Activated CD8-positive, alpha-beta memory T cell treated with anti-CD3 and anti-CD28 coated beads, Interleukin-2, amount 10 ng/mL, durations not matched to agents 7 days and 5 days (primary cell): ENCODE data around the gene ZNF568. TPM values are rescaled to one million over a fixed set of nuclear protein-coding genes. Genes with fewer than 3 reads are reported as not detected.
A peak's percentile ranks its signal among the peaks of the same experiment; 100 is the strongest.

Experiments
- ATAC-seq: fragments of 150-1000 bp; cut with Tn5 transposase; one replicate; pipeline ENCODE4 v1.10.0; 2021; ENCODE audit warnings: moderate library complexity
- CTCF ChIA-PET: fragments of 350-600 bp; sonication (Branson Sonifier 250); formaldehyde crosslinking; loops from one replicate; lab custom pipeline; 2021; ENCODE audit warnings: antibody characterized with exemption; lab: Charles Lee
- DNase-seq: peaks from one replicate; pipeline ENCODE4 v3.0.0-alpha.2; 2020
- H3K27ac Mint-ChIP-seq: one replicate; pipeline ENCODE4 v1.8.0; 2021; ENCODE audit warnings: mild to moderate bottlenecking, mixed read lengths
- H3K27me3 Mint-ChIP-seq: one replicate; pipeline ENCODE4 v1.8.0; 2021; ENCODE audit warnings: mixed read lengths
- H3K36me3 Mint-ChIP-seq: one replicate; pipeline ENCODE4 v1.8.0; 2021; ENCODE audit warnings: mild to moderate bottlenecking, mixed read lengths
- H3K4me1 Mint-ChIP-seq: one replicate; pipeline ENCODE4 v1.8.0; 2021; ENCODE audit warnings: mixed read lengths
- H3K4me3 Mint-ChIP-seq: one replicate; pipeline ENCODE4 v1.8.0; 2021; ENCODE audit warnings: mild to moderate bottlenecking, moderate library complexity, mixed read lengths
- H3K9me3 Mint-ChIP-seq: one replicate; pipeline ENCODE4 v1.8.0; 2022; ENCODE audit warnings: low read depth, mixed read lengths
- total RNA-seq, 2 experiments: library from RNA; stranded (reverse); gene quantifications; one replicate each; pipeline ENCODE4 v1.2.3, GENCODE V29; 2021

The ZNF568 gene
- 1 to 10 TPM; 6.7 to 8.6 TPM for total RNA-seq

GRCh38 chr19:36915992-36916830 is at the start of gene ZNF568, which contains the start of gene ZNF829:
Gene ZNF568 (plus strand): TSS chr19:36916332. CDS start chr19:36922771, 6,439 bp downstream.
Gene ZNF829 (minus strand): TSS chr19:36916291. CDS start chr19:36915167, 1,124 bp downstream.
- H3K27me3 Mint-ChIP-seq = no peaks in the 10 kb centered on the region
- H3K4me3 Mint-ChIP-seq = peak within 1 kb of the TSS; percentile 87
- CTCF ChIA-PET = interaction anchor here (0.6 to 1.0 kb wide), 3 partner anchors 33 to 552 kb away, joined by 3 to 4 read pairs (median 3); partner anchors contain the start of gene ZNF345

GRCh38 chr19:36876993-36877938 is 38.9 kb upstream of the ZNF568 start:
- H3K4me1 Mint-ChIP-seq = no peaks in the 10 kb centered on the region
- H3K27me3 Mint-ChIP-seq = no peaks in the 10 kb centered on the region
- H3K36me3 Mint-ChIP-seq = peaks cover 58% of the 10 kb centered on the region
- H3K9me3 Mint-ChIP-seq = peaks cover 45% of the 10 kb centered on the region
- CTCF ChIA-PET = no interaction called here
- no peak overlapping the region for H3K27ac Mint-ChIP-seq
- ATAC-seq (no peak), DNase-seq (no peak)
- no peak overlapping the region for H3K4me3 Mint-ChIP-seq

More at GRCh38 chr19:36915992-36916830, at the start of gene ZNF568, which contains the start of gene ZNF829:
- peaks cover 69% of the 10 kb centered on the region for H3K36me3 Mint-ChIP-seq
- DNase-seq (peak; percentile 98), ATAC-seq (peak; percentile 99)
- H3K4me1 Mint-ChIP-seq = peaks cover 20% of the 10 kb centered on the region
- peak within 1 kb of the TSS; percentile 94 for H3K27ac Mint-ChIP-seq
- peaks cover 22% of the 10 kb centered on the region for H3K9me3 Mint-ChIP-seq

GRCh38 chr19:36891768-36892357 is 24.3 kb upstream of the ZNF568 start:
- Mint-ChIP-seq H3K27me3 (no peaks in the 10 kb centered on the region), H3K9me3 (peaks cover 68% of the 10 kb centered on the region), H3K4me1 (no peaks in the 10 kb centered on the region), H3K36me3 (peaks cover 78% of the 10 kb centered on the region), H3K27ac (no peak overlapping the region), H3K4me3 (no peak overlapping the region)
- no peak for ATAC-seq
- CTCF ChIA-PET = no interaction called here
- no peak for DNase-seq

GRCh38 chr19:36894849-36895383 is 21.2 kb upstream of the ZNF568 start:
- DNase-seq (no peak), ATAC-seq (no peak)
- Mint-ChIP-seq H3K4me1 (no peaks in the 10 kb centered on the region), H3K27ac (no peak overlapping the region), H3K36me3 (peaks cover 86% of the 10 kb centered on the region), H3K9me3 (peaks cover 64% of the 10 kb centered on the region), H3K4me3 (no peak overlapping the region), H3K27me3 (no peaks in the 10 kb centered on the region)
- CTCF ChIA-PET = interaction anchor here (1.4 kb wide), 1 partner anchor 14 kb away, joined by 3 read pairs; no protein-coding TSS in a partner anchor

GRCh38 chr19:36898422-36898821 is 17.7 kb upstream of the ZNF568 start:
- H3K9me3 Mint-ChIP-seq = peaks cover 49% of the 10 kb centered on the region
- CTCF ChIA-PET = no interaction called here
- DNase-seq (no peak), ATAC-seq (no peak)
- H3K4me1 Mint-ChIP-seq = no peaks in the 10 kb centered on the region
- no peak overlapping the region for H3K4me3 Mint-ChIP-seq
- H3K27me3 Mint-ChIP-seq = no peaks in the 10 kb centered on the region
- H3K27ac Mint-ChIP-seq = no peak overlapping the region
- H3K36me3 Mint-ChIP-seq = peaks cover 86% of the 10 kb centered on the region

- H3K9me3 Mint-ChIP-seq = peaks cover 20% of the 10 kb centered on the region
- H3K36me3 Mint-ChIP-seq = peaks cover 67% of the 10 kb centered on the region
- no peak for DNase-seq
Measured at GRCh38 chr19:36916991-36917390, 859 bp downstream of the ZNF568 start.

GRCh38 chr19:36918090-36918489 is 2.0 kb downstream of the ZNF568 start:
- Mint-ChIP-seq H3K27ac (no peak overlapping the region), H3K4me3 (no peak overlapping the region), H3K9me3 (peaks cover 25% of the 10 kb centered on the region), H3K36me3 (peaks cover 67% of the 10 kb centered on the region), H3K4me1 (peaks cover 20% of the 10 kb centered on the region), H3K27me3 (no peaks in the 10 kb centered on the region)
- DNase-seq = no peak
- CTCF ChIA-PET = no interaction called here
- no peak for ATAC-seq

More at GRCh38 chr19:36916991-36917390, 859 bp downstream of the ZNF568 start:
- H3K27ac Mint-ChIP-seq = peak overlapping the region; percentile 94
- no peak for ATAC-seq
- CTCF ChIA-PET = interaction anchor here (0.6 to 1.0 kb wide), 2 partner anchors 67 to 552 kb away, joined by 3 to 4 read pairs; partner anchors contain the start of gene ZNF345
- H3K27me3 Mint-ChIP-seq = no peaks in the 10 kb centered on the region
- peaks cover 20% of the 10 kb centered on the region for H3K4me1 Mint-ChIP-seq
- peak overlapping the region; percentile 87 for H3K4me3 Mint-ChIP-seq

GRCh38 chr19:36931684-36932083 is 15.6 kb downstream of the ZNF568 start:
- CTCF ChIA-PET = no interaction called here
- Mint-ChIP-seq H3K36me3 (peaks cover 58% of the 10 kb centered on the region), H3K27me3 (no peaks in the 10 kb centered on the region), H3K27ac (no peak overlapping the region), H3K4me1 (no peaks in the 10 kb centered on the region), H3K4me3 (no peak overlapping the region), H3K9me3 (peaks cover 22% of the 10 kb centered on the region)
- DNase-seq (no peak), ATAC-seq (no peak)

GRCh38 chr19:36939153-36939552 is 23.0 kb downstream of the ZNF568 start:
- DNase-seq (no peak), ATAC-seq (no peak)
- Mint-ChIP-seq H3K4me3 (no peak overlapping the region), H3K27ac (no peak overlapping the region), H3K27me3 (no peaks in the 10 kb centered on the region), H3K4me1 (no peaks in the 10 kb centered on the region), H3K36me3 (peaks cover 67% of the 10 kb centered on the region), H3K9me3 (peaks cover 35% of the 10 kb centered on the region)
- CTCF ChIA-PET = no interaction called here

GRCh38 chr19:36950335-36951119 is 34.4 kb downstream of the ZNF568 start:
- no peak overlapping the region for H3K4me3 Mint-ChIP-seq
- CTCF ChIA-PET = no interaction called here

GRCh38 chr19:36962346-36962745 is 46.2 kb downstream of the ZNF568 start:
- Mint-ChIP-seq H3K4me3 (no peak overlapping the region), H3K4me1 (no peaks in the 10 kb centered on the region), H3K27me3 (no peaks in the 10 kb centered on the region), H3K9me3 (peaks cover 27% of the 10 kb centered on the region), H3K36me3 (peaks cover 13% of the 10 kb centered on the region), H3K27ac (no peak overlapping the region)
- CTCF ChIA-PET = interaction anchor here (0.6 kb wide), 2 partner anchors 57 to 574 kb away, joined by 3 to 4 read pairs; no protein-coding TSS in a partner anchor
- DNase-seq = no peak
- ATAC-seq = no peak

More at GRCh38 chr19:36950335-36951119, 34.4 kb downstream of the ZNF568 start:
- Mint-ChIP-seq H3K36me3 (peaks cover 53% of the 10 kb centered on the region), H3K9me3 (peaks cover 24% of the 10 kb centered on the region), H3K27me3 (no peaks in the 10 kb centered on the region), H3K27ac (no peak overlapping the region), H3K4me1 (no peaks in the 10 kb centered on the region)
- ATAC-seq = no peak
- no peak for DNase-seq

GRCh38 chr19:36963280-36963679 is 47.1 kb downstream of the ZNF568 start:
- DNase-seq (no peak), ATAC-seq (no peak)
- peaks cover 27% of the 10 kb centered on the region for H3K9me3 Mint-ChIP-seq
- CTCF ChIA-PET = no interaction called here
- H3K27ac Mint-ChIP-seq = no peak overlapping the region
- H3K4me1 Mint-ChIP-seq = no peaks in the 10 kb centered on the region
- H3K27me3 Mint-ChIP-seq = no peaks in the 10 kb centered on the region
- peaks cover 16% of the 10 kb centered on the region for H3K36me3 Mint-ChIP-seq
- H3K4me3 Mint-ChIP-seq = no peak overlapping the region
